Bronchial epithelial cell (primary cell): Measurements from ENCODE around the gene CDK14. TPM values are rescaled to one million over a fixed set of nuclear protein-coding genes. Genes with fewer than 3 reads are reported as not detected.
"Not testable (repeated sequence)": the region's sequence is repeated elsewhere in the genome, so short reads cannot be mapped to it uniquely, and the experiment has no call there.

Source experiments
- DNase-seq: peaks from one replicate; pipeline ENCODE4 v3.0.0-alpha.2; 2010; ENCODE audit warnings: low read depth
- FAIRE-seq: peaks from 2 replicates; lab custom pipeline; 2011; peaks lifted over from hg19 to GRCh38; lab: Jason Lieb, UNC
- H3K27me3 ChIP-seq: 2 replicates; pipeline ENCODE4 v1.5.1; 2011; ENCODE audit warnings: low read length; ENCODE audit not compliant: control insufficient read depth, insufficient read depth
- H3K36me3 ChIP-seq: 2 replicates; pipeline ENCODE4 v1.5.1; 2011; ENCODE audit warnings: low read length; ENCODE audit not compliant: control insufficient read depth, insufficient read depth
- H3K4me3 ChIP-seq: 2 replicates; pipeline ENCODE4 v1.5.1; 2011; ENCODE audit warnings: mild to moderate bottlenecking, low read depth, low read length, control low read depth
- CTCF ChIP-seq: IDR thresholded peaks from 2 replicates; pipeline ENCODE4 v1.5.1; 2011; ENCODE audit warnings: mild to moderate bottlenecking, moderate library complexity, low read length, control low read depth, inconsistent platforms; ENCODE audit not compliant: insufficient read depth, severe bottlenecking
- total RNA-seq: library from RNA; depleted of rRNA; stranded (reverse); fragments of >200 nt; gene quantifications from 2 replicates; pipeline ENCODE4 v1.2.1, GENCODE V29; 2014

The CDK14 gene
- total RNA-seq, 1 donor from 2014 or later, result 8.7 TPM

- H3K36me3 ChIP-seq, result no peaks in the 10 kb centered on the region
- no peak overlapping the region for H3K4me3 ChIP-seq
- TF ChIP-seq CTCF, result no peak
- DNase-seq (no peak), FAIRE-seq (no peak)
- H3K27me3 ChIP-seq, result no peaks in the 10 kb centered on the region
Measured at GRCh38 chr7:90728568-90728967, 132.4 kb downstream of the CDK14 start.

- not testable (repeated sequence) for FAIRE-seq, DNase-seq, H3K4me3 ChIP-seq, H3K36me3 ChIP-seq, H3K27me3 ChIP-seq
Measured at GRCh38 chr7:90735611-90736280, 139.6 kb downstream of the CDK14 start.

- DNase-seq (no peak), FAIRE-seq (no peak)
- no peaks in the 10 kb centered on the region for H3K27me3 ChIP-seq
- H3K4me3 ChIP-seq, result no peak overlapping the region
- TF ChIP-seq CTCF, result no peak
- no peaks in the 10 kb centered on the region for H3K36me3 ChIP-seq
Measured at GRCh38 chr7:90736316-90736715, 140.2 kb downstream of the CDK14 start.

GRCh38 chr7:90736968-90737939, 141.1 kb downstream of the CDK14 start:
- Histone ChIP-seq H3K27me3 (no peaks in the 10 kb centered on the region), H3K36me3 (no peaks in the 10 kb centered on the region), H3K4me3 (no peak overlapping the region)
- TF ChIP-seq CTCF, result no peak
- DNase-seq, result peak; percentile 25
- FAIRE-seq, result no peak

- TF ChIP-seq CTCF, result no peak
- H3K4me3 ChIP-seq, result no peak overlapping the region
- no peaks in the 10 kb centered on the region for H3K36me3 ChIP-seq
- no peaks in the 10 kb centered on the region for H3K27me3 ChIP-seq
- FAIRE-seq, result no peak
- DNase-seq, result no peak
Measured at GRCh38 chr7:90738249-90738648, 142.1 kb downstream of the CDK14 start.

- Histone ChIP-seq H3K27me3 (no peaks in the 10 kb centered on the region), H3K4me3 (no peak overlapping the region), H3K36me3 (no peaks in the 10 kb centered on the region)
- no peak for FAIRE-seq
- DNase-seq, result no peak
- TF ChIP-seq CTCF, result no peak
Measured at GRCh38 chr7:90739716-90740115, 143.6 kb downstream of the CDK14 start.
